CD4-positive, CD25-positive, alpha-beta regulatory T cell (primary cell): ENCODE results near the gene ALKAL2. TPM values are rescaled to one million over a fixed set of nuclear protein-coding genes. Genes with fewer than 3 reads are reported as not detected.

Experiments
- ATAC-seq, 2 donors: fragments of 150-1000 bp; cut with Tn5 transposase; one replicate each; pipeline ENCODE4 v1.10.0; 2021; ENCODE audit warnings: low read depth in 2 of 2, moderate number of reproducible peaks in 2 of 2, moderate library complexity in 1 of 2
- DNase-seq, 3 donors: peaks; one replicate each; pipeline versions ENCODE4 v3.0.0 to v3.0.0-alpha.2; 2012 to 2022; ENCODE audit warnings: mixed read lengths in 1 of 3
- H3K27ac ChIP-seq: one replicate; pipeline ENCODE4 v1.7.0; 2013; ENCODE audit warnings: mild to moderate bottlenecking, low read length; ENCODE audit not compliant: insufficient read depth, poor library complexity, severe bottlenecking
- H3K27me3 ChIP-seq: one replicate; pipeline ENCODE4 v1.7.0; 2013; ENCODE audit warnings: low read length; ENCODE audit not compliant: control insufficient read depth, insufficient read depth
- H3K36me3 ChIP-seq: one replicate; pipeline ENCODE4 v1.7.0; 2013; ENCODE audit warnings: mild to moderate bottlenecking, low read length, moderate library complexity; ENCODE audit not compliant: control insufficient read depth, insufficient read depth
- H3K4me1 ChIP-seq: 2 replicates; pipeline ENCODE4 v1.7.0; 2013; ENCODE audit warnings: mild to moderate bottlenecking, low read length; ENCODE audit not compliant: insufficient read depth, control insufficient read depth, poor library complexity, severe bottlenecking
- H3K4me3 ChIP-seq: one replicate; pipeline ENCODE4 v1.7.0; 2013; ENCODE audit warnings: low read depth, mild to moderate bottlenecking, low read length, moderate library complexity
- H3K9me3 ChIP-seq, 2 experiments: 1 replicate in 1 of 2; 2 replicates in 1 of 2; pipeline ENCODE4 v1.7.0; 2013; ENCODE audit warnings: low read length in 2 of 2, mild to moderate bottlenecking in 1 of 2, moderate library complexity in 1 of 2; ENCODE audit not compliant: control insufficient read depth in 2 of 2
- H3K27ac Mint-ChIP-seq, 3 donors: one replicate each; pipeline ENCODE4 v1.8.0; 2020 to 2022; ENCODE audit warnings: mild to moderate bottlenecking in 3 of 3, mixed read lengths in 3 of 3, moderate library complexity in 2 of 3
- H3K27me3 Mint-ChIP-seq: one replicate; pipeline ENCODE4 v1.8.0; 2022; ENCODE audit warnings: mild to moderate bottlenecking, mixed read lengths
- H3K36me3 Mint-ChIP-seq: one replicate; pipeline ENCODE4 v1.8.0; 2020; ENCODE audit warnings: mixed read lengths
- H3K4me1 Mint-ChIP-seq, 4 donors: one replicate each; pipeline ENCODE4 v1.8.0; 2020 to 2022; ENCODE audit warnings: mixed read lengths in 4 of 4, mild to moderate bottlenecking in 1 of 4
- H3K4me3 Mint-ChIP-seq, 4 donors: one replicate each; pipeline ENCODE4 v1.8.0; 2020 to 2022; ENCODE audit warnings: mild to moderate bottlenecking in 4 of 4, mixed read lengths in 4 of 4, moderate library complexity in 3 of 4
- H3K9me3 Mint-ChIP-seq, 7 donors: one replicate each; pipeline ENCODE4 v1.8.0; 2020 to 2022; ENCODE audit warnings: mixed read lengths in 7 of 7, mild to moderate bottlenecking in 3 of 7, moderate library complexity in 2 of 7
- polyA plus RNA-seq, 4 donors: library from polyadenylated mRNA; unstranded; fragments of 300-500 nt; fragmentation: Illumina TruSeq; gene quantifications; one replicate each; pipeline ENCODE4 v1.2.3, GENCODE V29; 2021
- total RNA-seq: library from RNA; stranded (reverse); gene quantifications from one replicate; pipeline ENCODE4 v1.2.3, GENCODE V29; 2022

The ALKAL2 gene
- total and polyA plus RNA-seq, 5 donors from 2014 or later = 0.80 TPM; not detected in 4

GRCh38 chr2:237878-238277, 50.0 kb downstream of the ALKAL2 start:
- Histone ChIP-seq H3K27ac (no peak overlapping the region), H3K4me3 (no peak overlapping the region), H3K9me3 (no peaks in the 10 kb centered on the region), H3K36me3 (peaks cover 31% of the 10 kb centered on the region), H3K4me1 (no peaks in the 10 kb centered on the region), H3K27me3 (no peaks in the 10 kb centered on the region)
- Mint-ChIP-seq H3K27ac (no peak overlapping the region), H3K27me3 (no peaks in the 10 kb centered on the region), H3K4me1 (peaks cover 0 to 17% (median 0%) of the 10 kb centered on the region in 4 donors), H3K36me3 (peaks cover 51% of the 10 kb centered on the region), H3K4me3 (no peak overlapping the region), H3K9me3 (peaks cover 0 to 10% (median 0%) of the 10 kb centered on the region in 7 donors)
- DNase-seq (no peak), ATAC-seq (no peak)

GRCh38 chr2:236993-237539, 50.8 kb downstream of the ALKAL2 start:
- ATAC-seq = no peak
- H3K36me3 Mint-ChIP-seq = peaks cover 49% of the 10 kb centered on the region

GRCh38 chr2:234421-234820, 53.5 kb downstream of the ALKAL2 start:
- Histone ChIP-seq H3K27ac (no peak overlapping the region), H3K36me3 (peaks cover 25% of the 10 kb centered on the region), H3K9me3 (no peaks in the 10 kb centered on the region), H3K4me3 (no peak overlapping the region), H3K27me3 (no peaks in the 10 kb centered on the region), H3K4me1 (no peaks in the 10 kb centered on the region)
- H3K4me1 Mint-ChIP-seq = peaks cover 0 to 11% (median 0%) of the 10 kb centered on the region in 4 donors
- H3K4me3 Mint-ChIP-seq = no peak overlapping the region
- DNase-seq (no peak), ATAC-seq (no peak)
- H3K27ac Mint-ChIP-seq = no peak overlapping the region
- no peaks in the 10 kb centered on the region for H3K9me3 Mint-ChIP-seq
- H3K27me3 Mint-ChIP-seq = no peaks in the 10 kb centered on the region
- H3K36me3 Mint-ChIP-seq = peaks cover 48% of the 10 kb centered on the region

More at GRCh38 chr2:236993-237539, 50.8 kb downstream of the ALKAL2 start:
- H3K4me3 Mint-ChIP-seq = no peak overlapping the region
- Histone ChIP-seq H3K4me3 (no peak overlapping the region), H3K27ac (no peak overlapping the region), H3K4me1 (no peaks in the 10 kb centered on the region), H3K9me3 (no peaks in the 10 kb centered on the region), H3K36me3 (peaks cover 24% of the 10 kb centered on the region), H3K27me3 (no peaks in the 10 kb centered on the region)
- no peaks in the 10 kb centered on the region for H3K27me3 Mint-ChIP-seq
- H3K4me1 Mint-ChIP-seq = peaks cover 0 to 16% (median 0%) of the 10 kb centered on the region in 4 donors
- H3K27ac Mint-ChIP-seq = peak overlapping the region in 1 of 3 donors; percentile 16
- DNase-seq = no peak
- H3K9me3 Mint-ChIP-seq = peaks cover 0 to 4% (median 0%) of the 10 kb centered on the region in 7 donors

- no peaks in the 10 kb centered on the region for H3K27me3 ChIP-seq
- ATAC-seq (no peak), DNase-seq (no peak)
- H3K4me3 ChIP-seq = no peak overlapping the region
- H3K27ac ChIP-seq = no peak overlapping the region
- peaks cover 0 to 11% (median 0%) of the 10 kb centered on the region in 4 donors for H3K4me1 Mint-ChIP-seq
- no peaks in the 10 kb centered on the region for H3K9me3 ChIP-seq
- H3K4me3 Mint-ChIP-seq = no peak overlapping the region
- H3K27me3 Mint-ChIP-seq = no peaks in the 10 kb centered on the region
- no peaks in the 10 kb centered on the region for H3K9me3 Mint-ChIP-seq
- peaks cover 43% of the 10 kb centered on the region for H3K36me3 Mint-ChIP-seq
- peaks cover 27% of the 10 kb centered on the region for H3K36me3 ChIP-seq
- H3K4me1 ChIP-seq = no peaks in the 10 kb centered on the region
- no peak overlapping the region for H3K27ac Mint-ChIP-seq
Measured at GRCh38 chr2:233030-233429, 54.9 kb downstream of the ALKAL2 start.

GRCh38 chr2:231521-232185, 56.2 kb downstream of the ALKAL2 start:
- H3K4me3 ChIP-seq = no peak overlapping the region
- no peaks in the 10 kb centered on the region for H3K4me1 ChIP-seq
- no peak overlapping the region for H3K4me3 Mint-ChIP-seq
- ATAC-seq = no peak
- no peak overlapping the region for H3K27ac ChIP-seq
- no peak overlapping the region for H3K27ac Mint-ChIP-seq
- H3K4me1 Mint-ChIP-seq = peaks cover 0 to 3% (median 0%) of the 10 kb centered on the region in 4 donors
- no peak for DNase-seq
- no peaks in the 10 kb centered on the region for H3K9me3 Mint-ChIP-seq
- no peaks in the 10 kb centered on the region for H3K27me3 ChIP-seq
- H3K36me3 Mint-ChIP-seq = peaks cover 50% of the 10 kb centered on the region
- H3K27me3 Mint-ChIP-seq = no peaks in the 10 kb centered on the region
- no peaks in the 10 kb centered on the region for H3K9me3 ChIP-seq
- H3K36me3 ChIP-seq = peaks cover 32% of the 10 kb centered on the region

Other genes starting within 250 kb of the ALKAL2 start
- 4.9 TPM for gene FAM110C, start 241.6 kb downstream of the ALKAL2 start, total RNA-seq
- 1 to 10 TPM in 2 of 4 donors, under 1 TPM in 2; 0.79 to 1.9 (median 1.4) TPM for gene FAM110C, start 241.6 kb downstream of the ALKAL2 start, polyA plus RNA-seq
- gene SH3YL1, start 24.1 kb downstream of the ALKAL2 start, total RNA-seq = 49.5 TPM
- gene SH3YL1, start 24.1 kb downstream of the ALKAL2 start, polyA plus RNA-seq = 10 to 100 TPM; 27.8 to 52.5 (median 39.4) TPM
- gene ACP1, start 23.1 kb downstream of the ALKAL2 start, total RNA-seq = 77.2 TPM
- gene ACP1, start 23.1 kb downstream of the ALKAL2 start, polyA plus RNA-seq = 100 to 1,000 TPM; 162 to 175 (median 167) TPM